Body of pancreas (tissue), 4 donors: Measurements from ENCODE around the gene HOXB8.

Experiments
- CTCF ChIP-seq, 7 experiments: fragments of 450-650 bp in 4 of 7; fragments of 200-600 bp in 3 of 7; sonication (generic) in 3 of 7; IDR thresholded peaks; one replicate each; pipeline ENCODE4 v1.5.1; 2016 to 2019; ENCODE audit warnings: antibody characterized with exemption in 7 of 7
- POLR2A ChIP-seq, 3 donors: fragments of 450-650 bp; IDR thresholded peaks; one replicate each; pipeline ENCODE4 v1.6.1; 2016; ENCODE audit warnings: antibody characterized with exemption in 3 of 3, mild to moderate bottlenecking in 2 of 3

DNA sequence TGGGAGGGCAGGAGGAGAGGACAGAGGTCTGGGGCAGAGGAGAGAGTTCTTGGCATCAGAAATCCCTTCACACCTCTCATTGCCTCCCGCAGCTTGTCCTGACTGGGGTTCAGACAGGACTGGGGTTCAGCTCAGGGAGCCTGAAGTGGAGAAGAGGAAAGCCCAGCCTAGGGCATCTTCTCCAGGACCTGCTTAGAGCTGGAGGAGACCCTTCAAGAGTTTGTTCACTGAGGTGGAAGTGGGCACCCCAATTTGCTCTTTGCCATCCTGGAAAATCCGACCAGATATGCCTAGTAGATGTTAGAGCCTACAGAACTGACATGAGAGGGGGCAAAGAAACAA lies 27.0 kb downstream of the HOXB8 start:
- TF ChIP-seq CTCF (IDR thresholded peaks at IDR 0.05) = no peak
- TF ChIP-seq POLR2A (IDR thresholded peaks at IDR 0.05) = no peak
